ENCODE results near the gene TMEM87B.
"Not testable (repeated sequence)": the region's sequence is repeated elsewhere in the genome, so short reads cannot be mapped to it uniquely, and the experiment has no call there.

TMEM87B gene

DNA sequence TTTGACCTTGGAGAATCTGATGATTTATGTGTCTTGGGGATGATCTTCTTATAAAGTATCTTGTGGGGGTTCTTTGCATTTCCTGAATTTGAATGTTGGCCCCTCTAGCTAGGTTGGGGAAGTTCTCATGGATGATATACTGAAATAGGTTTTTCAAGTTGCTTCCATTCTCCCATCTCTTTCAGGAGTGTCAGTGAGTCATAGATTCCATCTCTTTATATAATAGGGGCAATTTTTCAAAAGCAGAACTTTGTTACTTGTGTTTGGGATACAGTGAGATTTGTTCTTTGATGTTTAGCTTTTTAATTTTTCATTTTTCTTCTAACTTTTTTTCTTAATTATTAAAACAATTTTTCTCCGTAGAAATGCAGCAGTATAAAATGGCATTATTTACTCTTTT is 19.4 kb downstream of the TMEM87B start:
- no peak for DNase-seq

DNA sequence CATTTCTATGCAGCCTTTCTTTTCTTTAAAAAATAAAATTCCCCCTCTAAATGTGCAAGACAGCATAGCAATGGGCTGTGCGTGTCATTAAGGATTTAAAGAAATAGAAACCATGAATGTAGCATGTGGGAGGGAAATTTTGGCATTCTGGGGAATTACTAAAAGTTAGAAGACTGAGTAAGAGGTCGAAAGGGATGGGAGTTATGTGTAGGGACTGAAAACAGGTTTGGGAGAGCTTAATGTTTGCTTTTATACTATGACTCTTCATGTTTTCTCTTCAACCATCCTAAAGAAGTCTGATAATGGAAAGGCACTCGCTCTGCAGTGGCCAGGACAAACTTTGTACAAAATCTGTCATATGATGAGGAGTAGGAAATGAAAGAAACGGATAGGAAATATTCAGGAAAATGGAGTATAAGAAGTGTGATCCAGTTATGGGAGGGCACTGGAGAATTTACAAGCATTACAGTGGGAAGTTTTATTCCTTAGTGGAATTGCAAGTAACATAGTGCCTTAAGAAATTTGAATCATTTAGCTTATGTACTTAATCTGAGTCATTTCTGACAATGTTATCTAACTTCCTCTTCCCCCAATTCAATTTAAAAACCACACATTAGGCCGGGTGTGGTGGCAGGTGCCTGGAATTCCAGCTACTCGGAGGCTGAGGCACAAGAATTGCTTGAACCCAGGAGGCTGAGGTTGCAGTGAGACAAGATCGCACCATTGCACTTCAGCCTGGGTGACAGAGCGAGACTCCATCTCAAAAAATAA is 20.6 kb downstream of the TMEM87B start:
- no peak for DNase-seq

DNA sequence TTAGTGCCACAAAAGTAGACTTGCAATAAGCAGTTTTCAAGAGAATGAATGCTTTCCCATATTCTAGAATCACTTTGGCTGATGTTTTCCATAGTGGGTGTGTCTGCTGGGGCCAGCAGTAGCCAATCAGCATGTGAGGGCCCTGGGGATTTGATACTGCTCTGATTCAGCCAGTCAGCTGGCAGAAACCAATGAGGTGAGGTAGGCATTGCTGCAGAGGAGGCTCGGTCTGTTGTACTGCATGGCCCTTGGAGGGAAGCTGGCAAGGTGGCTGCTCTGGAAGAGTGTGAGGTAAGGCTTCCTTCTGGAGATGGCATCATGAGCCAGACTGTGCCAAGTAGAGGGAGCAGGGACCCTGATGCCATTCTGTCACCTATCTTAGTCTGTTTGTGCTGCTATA is 22.7 kb downstream of the TMEM87B start:
- DNase-seq, result no peak

DNA sequence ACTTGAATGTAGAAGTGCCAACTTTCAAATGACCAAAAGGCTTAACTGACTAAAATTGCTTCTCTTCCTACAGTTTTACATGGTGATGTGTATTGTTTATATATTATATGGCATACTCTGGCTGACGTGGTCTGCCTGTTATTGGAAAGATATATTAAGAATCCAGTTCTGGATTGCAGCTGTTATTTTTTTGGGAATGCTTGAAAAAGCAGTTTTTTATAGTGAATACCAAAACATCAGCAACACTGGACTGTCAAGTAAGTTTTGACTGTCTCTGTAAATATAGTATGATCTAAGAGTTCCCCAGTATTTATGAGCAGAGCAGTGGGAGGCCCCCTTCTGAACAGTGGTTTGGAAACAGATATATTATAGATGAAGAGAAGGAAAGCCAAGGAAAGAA is 26.2 kb downstream of the TMEM87B start:
- no peak for DNase-seq

DNA sequence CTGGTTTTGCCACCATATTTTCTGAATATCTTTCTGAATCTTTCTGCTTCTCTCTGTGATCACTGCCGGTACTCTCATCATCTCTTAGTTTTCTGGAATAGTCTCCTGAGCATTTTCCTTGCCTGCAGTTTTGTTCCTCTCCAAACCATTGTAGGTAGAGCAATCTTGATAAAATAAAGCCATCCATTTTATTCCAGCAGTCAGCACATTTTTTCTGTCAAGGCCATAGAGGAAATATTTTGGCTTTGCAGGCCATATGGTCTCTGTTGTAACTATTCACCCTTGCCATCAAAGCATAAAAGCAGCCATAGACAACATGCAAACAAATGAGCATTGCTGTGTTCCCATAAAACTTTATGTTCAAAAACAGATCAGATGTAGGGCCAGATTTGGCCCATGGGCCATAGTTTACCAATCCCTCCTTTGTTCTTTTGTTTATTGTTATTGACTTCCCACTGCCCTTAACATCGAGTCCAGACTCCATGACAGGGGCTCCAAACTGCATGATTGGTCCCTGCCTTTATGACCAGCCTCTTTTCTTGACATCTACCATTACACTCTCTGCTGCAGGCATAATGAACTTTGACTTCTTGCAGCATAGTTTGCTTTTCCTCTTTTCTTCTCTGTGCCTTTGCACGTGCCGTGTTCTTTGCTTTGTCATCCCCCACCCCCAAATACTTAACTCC is 29.8 kb downstream of the TMEM87B start:
- DNase-seq, result no peak

DNA sequence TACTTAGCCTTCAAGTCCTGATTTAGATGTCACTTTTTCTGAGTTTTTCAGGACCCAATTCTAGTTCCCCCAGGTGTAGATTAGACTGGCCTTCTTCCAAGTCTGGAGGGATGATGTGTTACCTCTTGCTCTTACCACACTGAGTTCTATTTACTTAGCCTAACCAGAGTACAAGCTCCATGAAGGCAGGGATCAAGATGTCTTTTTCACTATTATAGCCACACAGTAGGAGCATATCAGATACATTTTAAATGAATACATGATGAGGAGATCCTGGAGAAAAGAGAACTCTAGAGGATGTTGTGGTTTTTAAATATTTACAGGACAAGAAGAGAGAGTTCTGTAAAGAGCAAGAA is 30.3 kb downstream of the TMEM87B start:
- no peak for DNase-seq

DNA sequence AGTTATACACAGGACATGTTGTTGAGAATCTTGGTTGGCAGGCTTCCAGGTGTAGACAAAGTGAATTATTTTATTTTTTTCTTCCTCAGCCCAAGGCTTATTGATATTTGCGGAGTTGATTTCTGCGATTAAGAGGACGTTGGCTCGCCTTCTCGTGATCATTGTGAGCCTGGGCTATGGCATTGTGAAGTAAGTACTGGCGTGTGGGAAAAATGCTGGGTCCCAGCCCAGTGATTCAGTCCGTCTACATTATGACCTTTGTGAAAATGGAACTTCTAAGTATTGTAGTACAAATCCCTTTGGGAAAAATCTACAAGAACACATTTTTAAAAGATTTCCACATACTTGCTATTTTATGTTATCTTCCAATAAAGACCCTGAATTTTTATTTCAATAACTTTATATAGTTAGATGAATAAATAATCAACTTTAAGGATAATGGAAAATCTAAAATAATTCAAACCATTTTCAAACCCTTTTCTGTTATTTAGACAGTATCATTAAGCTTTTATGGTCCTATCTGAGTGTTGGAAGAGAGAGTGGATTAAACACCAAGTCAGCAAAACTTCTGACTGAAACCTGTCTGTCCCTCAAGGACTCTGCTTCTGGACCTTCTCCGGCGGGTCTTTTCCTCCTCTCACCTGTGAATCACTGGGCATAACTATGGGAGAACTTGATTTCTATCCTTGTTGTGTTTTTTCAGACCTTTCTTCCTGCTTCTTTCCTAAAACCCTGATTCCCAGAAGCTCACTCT is 31.0 kb downstream of the TMEM87B start:
- DNase-seq, result no peak

DNA sequence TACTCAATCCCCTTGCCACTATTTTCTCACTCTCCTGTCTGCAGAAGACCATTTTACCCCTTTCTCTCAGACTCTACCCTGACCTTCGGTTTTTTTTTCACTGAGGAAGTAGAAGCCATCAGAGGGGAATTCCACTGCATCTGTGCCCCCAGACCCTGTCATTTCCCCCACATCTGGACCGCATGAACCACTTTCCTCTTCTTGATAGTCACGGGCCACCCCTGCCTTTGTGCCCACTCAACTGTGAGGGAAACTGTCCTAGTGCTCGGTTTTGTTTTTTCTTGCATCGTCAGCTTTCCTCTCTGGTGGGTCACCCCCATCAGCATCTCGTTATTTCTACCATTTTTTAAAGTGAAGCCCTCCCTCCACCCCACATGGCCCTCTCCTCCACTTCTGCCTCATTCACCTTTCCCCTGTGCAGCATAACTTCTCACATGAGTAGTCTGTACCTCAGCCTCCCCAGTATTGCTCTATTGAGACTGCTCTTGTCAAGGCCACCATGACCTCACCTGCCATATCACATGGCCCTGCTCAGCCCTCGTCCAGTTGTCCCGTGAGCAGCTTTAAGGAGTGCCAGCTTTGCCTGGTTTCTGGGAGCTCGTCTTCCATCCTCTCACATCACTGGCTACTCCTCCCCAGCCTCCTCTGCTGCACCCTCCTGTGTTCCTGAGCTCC is 32.4 kb downstream of the TMEM87B start:
- no peak for DNase-seq

DNA sequence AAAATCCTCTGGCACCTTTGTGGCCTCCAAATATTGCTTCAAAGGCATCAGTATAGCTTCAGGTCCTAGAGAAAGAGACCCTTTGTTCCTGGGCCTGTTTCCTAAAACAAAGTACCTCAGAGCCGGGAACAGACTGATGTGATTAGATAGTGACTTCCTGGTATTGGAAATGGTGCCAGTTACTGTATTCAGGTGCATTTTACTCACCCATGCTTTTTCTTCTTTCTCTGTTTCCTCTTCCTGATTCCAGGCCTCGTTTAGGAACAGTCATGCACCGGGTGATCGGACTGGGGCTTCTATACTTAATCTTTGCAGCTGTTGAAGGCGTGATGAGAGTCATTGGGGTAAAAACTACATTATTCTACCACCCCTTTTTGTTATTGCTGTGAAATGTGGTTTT is 34.3 kb downstream of the TMEM87B start:
- DNase-seq, result no peak

DNA sequence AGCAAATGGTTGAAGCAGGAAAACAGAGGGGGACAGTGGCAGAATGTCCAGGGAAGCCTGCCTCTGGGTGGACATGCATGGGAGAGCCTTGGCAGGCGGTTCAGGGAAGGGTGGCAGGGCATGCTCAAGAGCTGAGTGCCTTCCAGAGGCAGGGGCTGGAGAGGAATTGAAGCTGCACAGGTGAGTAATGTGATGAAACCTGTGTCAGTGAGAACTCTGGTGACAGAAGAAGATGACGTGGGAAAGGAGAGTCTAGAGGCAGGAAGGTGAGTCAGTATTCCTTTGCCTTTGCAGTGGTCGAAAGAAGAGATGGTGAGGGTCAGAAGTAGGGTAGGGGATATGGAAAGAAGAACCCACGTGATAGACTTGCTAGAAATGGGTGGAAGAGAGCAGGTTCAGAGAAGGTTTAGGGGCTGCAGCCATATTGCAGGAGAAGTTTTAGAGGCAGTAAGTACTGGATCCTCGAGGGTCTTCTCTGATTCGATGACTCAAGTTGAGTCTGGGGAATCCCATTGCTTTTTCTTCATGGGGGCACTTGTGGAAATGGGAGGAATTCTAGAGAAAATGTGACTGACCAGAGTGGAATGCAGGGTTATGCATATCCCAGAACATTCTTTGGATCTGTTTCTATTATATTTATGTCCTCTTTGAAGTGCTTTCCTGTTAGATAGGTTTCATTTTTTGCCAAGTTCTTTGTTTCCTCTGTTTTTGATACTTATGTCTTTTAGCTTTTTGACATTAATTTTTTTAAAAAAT is 37.4 kb downstream of the TMEM87B start:
- no peak for DNase-seq

DNA sequence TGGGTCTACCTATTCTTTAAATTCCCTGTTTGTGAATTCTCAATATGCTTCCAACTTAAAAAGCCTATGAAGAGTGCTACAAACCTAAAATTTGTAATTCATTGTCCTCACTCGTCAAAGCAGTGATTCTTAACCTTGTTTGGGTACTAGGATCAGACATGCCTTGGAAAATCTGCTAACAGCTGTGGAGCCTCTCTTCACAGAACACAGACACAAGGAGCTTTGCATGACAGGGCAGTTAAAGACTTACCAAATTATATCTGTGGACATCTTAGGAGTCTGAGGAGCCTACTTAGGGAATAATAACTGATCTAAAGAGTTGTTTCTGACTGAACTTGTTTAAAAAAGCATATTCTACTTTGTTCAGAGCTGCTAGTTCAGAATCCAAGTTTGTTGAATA is 38.1 kb downstream of the TMEM87B start:
- DNase-seq, result no peak

DNA sequence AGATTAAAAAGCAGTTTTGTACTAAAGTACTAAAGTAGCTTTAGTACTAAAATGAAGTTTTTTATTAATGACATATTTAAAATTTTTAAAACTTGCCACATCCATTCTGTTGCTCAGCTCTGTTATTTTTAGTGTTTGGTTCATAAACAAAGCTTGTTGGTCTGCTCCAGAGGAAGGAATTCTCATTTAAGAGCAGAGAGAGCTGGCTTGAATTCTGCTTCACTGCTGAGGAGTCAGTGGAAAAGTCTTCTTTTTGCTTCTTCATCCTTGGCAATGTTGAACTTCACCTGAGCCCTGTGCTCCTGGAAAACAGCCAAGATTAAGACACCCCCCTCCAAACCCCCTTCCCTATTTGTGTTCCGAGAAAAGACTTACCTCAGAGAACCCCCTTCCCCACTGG is 40.6 kb downstream of the TMEM87B start:
- DNase-seq, result no peak

DNA sequence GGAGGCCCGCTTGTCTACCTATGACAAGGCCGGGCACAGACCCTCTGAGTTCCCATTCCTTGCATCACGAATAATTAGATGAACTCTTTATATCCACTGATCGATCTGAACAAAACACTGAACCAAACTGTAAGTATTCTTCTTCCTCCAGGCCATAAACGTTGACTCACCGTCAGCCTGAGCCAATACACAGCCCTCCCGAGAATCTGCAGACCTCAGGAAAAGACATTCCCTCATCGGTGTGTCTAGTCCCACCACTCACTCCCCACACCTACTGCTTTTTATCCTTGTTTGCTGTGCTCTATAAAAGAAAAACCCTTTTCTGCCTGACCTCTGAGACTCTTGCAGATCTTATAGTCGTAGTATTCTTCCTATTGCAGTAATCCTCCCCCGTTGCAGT is 41.0 kb downstream of the TMEM87B start:
- no peak for DNase-seq

DNA sequence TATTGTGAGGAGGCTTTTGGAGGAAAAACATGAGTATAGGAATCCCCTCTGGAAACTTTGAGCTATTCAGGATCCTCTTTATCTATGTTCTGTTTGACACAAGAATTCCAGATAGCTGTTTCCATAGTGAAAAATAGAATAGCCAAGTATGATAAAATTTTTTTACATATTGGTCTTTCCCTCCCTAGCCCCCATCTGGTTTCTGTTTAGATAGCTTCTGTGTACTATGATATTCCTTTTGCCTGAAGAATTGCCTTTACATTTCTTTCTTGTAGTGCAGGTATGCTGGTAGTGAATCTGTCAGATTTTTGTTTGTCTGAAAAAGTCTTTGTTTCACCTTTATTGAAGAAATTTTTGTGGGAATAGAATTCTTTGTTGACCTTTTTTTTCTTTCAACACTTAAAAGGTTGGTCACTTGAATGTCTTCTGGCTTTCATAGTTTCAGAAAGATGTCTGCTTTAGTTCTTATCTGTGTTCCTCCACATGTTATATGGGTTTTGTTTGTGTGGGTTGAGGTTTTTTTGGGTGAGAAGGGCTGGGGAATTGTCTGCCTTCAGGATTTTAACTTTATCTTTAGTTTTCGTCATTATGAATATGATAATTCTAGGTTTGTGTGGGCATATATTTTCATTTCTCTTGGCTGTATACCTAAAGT is 53.2 kb downstream of the TMEM87B start:
- DNase-seq, result no peak

DNA sequence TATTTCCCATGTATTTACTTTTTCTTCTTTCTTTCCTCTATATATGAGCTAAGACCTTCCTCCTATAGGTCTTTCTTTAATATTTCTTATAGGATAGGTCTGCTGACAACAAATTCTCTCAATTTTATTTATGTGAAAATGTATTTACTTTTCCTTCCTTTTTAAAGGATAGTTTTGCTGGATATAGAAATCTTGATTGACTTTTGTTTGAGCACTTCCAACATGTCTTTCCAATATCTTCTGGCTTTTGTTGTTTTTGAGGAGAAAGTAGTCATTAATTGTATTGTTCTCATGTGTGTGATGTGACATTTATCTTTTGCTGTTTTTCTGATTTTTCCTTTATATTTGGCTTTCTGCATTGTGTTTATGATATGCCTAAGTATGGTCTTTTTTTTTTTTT is 54.2 kb downstream of the TMEM87B start:
- no peak for DNase-seq

DNA sequence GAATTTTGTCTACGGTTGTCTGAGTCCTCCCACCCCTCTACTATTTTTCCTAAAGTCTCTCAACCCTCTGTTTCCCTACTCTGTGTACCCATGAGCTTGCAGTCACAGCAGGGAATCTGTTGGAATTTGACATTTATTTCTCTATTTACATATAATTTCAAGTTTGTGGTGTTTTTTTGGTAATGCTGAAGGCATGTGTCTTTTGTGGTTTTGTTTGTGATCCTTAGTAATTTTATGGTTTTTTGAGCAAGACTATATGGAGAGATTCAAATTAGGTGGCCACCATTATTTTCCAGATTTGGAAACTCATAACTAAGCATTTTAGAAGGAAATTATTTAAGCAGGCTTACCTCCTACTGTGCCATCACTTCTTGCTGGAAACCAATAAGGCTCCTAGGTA is 55.9 kb downstream of the TMEM87B start:
- no peak for DNase-seq

DNA sequence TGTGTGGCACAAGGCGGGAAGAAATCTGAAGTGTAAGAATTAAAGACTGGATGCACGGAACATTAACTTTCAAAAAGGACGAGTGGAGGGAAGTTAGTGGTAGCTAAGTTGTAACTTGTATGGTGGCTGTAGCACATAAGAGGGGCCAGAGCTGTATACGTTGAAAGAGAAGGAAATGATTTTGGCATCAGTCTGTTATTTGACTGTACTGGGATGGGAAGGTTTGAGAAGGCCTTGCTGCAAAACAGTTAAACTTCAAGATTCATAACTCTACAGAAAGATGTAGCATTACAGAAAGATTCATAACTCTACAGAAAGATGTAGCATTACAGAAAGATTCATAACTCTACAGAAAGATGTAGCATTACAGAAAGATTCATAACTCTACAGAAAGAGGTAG is 58.3 kb downstream of the TMEM87B start:
- DNase-seq, result not testable (repeated sequence)

DNA sequence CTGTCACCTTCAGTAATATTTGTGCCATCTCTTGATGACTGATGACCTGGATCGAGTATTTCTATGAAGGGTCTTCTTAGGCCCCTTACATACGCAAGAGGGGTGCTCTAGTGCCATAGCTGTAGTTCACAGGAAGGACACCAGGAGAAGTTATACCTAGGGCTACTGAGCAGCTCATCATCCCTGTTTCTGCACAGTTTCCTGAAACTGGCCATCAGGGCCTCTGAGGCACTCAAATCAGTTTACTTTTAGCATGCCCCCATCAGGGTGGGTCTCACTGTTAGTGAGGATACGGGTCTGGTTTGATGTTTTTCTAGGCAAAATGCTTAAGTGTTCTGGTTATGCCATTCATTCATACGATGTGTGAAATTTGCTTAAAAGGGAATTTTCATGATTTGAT is 63.1 kb downstream of the TMEM87B start:
- no peak for DNase-seq

DNA sequence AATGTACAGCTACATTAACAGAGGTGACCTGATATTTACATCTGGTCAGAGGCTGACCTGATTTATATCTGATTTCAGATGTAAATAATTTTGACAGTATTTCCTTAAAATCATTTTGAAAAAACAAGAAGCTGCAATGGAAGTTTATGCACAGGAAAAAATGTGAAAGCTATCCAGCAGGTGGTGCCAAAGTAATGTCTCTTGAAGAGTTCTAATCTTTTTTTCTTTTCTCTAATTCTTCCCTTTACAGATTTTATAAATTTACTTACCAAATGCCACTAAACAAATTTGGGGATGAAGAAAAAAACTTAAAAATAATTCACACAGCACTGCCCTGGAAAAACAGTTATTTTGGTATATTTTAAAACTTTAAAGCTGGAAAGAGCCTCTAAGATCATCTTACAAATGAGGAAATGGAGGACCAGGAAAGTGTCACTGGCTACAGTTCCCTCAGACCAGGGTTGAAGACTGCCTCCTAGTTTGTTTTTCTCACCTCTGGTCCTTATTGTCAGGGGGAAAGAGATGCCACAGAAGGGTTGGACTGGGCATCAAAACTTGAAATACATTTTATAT is 66.7 kb downstream of the TMEM87B start:
- DNase-seq, result peak; percentile 11

DNA sequence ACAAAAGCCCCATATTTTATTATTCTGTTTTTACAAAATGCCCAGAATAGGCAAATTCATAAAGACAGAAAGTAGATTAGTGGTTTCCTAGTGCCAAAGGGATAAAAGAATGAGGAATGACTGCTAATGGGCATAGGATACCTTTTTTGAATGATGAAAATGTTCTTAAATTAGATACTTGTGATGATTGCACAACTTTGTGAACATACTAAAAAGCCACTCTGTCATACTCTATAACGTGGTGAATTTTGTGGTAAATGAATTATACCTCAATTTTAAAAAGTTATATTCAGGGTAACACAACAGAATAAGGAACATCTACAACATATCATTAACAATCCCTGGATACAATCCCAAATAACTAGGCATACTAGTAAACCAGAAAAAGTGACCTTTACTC is 74.0 kb downstream of the TMEM87B start:
- no peak for DNase-seq

DNA sequence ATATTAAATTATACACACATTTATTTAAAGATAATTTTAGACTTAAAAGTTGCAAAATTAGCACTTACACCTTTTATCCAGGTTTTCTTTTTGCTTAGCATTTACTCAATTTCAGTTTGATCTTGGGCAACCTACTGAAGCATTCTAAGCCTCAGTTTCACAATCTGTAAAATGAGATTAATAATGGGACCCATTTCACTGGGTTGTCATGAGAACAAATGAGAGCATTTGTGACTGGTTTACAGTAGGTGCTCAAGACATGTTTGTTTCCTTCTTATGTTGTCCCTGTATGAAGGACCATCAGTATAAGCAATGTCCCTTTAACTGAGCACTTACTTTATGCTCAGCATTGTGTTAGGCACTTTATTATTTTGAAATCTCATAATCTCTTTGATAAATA is 78.3 kb downstream of the TMEM87B start:
- no peak for DNase-seq

DNA sequence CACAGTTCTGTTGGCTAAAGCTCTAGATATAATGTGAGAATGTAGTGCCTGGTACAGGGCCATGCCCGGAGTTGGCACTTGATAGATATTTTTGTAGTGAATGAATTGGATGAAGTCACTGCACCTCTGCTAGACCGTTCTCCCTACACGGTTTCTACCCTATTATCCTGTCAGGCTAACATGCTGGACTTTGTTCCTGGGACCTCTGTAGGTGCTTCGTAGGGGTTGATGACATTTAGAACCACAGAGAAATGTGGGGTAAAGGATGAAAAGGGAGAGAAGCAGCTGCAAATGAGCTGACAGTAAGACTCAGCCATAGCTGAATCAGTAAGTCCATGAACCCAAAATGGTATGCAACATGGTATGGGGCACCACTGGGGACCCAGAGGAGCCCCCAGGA is 79.1 kb downstream of the TMEM87B start:
- DNase-seq, result no peak

Data from NCI-H748 treated with DMSO at 0.1 percent for 48 hours (cell line).